SK-N-SH (cell line): ENCODE measurements around the gene XK. TPM values are rescaled to one million over a fixed set of nuclear protein-coding genes. Genes with fewer than 3 reads are reported as not detected.

ENCODE experiments used
- CTCF ChIA-PET: fragments of 300-600, 350-600 bp; formaldehyde crosslinking; extraction: SDS; loops from one replicate; lab custom pipeline; 2021; lab: Yijun Ruan, JAX
- POLR2A ChIA-PET: fragments of 350-600 bp; sonication (Branson Sonifier 250); formaldehyde crosslinking; extraction: SDS; loops from one replicate; lab custom pipeline; 2020; ENCODE audit warnings: antibody characterized with exemption, inconsistent platforms; lab: Yijun Ruan, JAX
- DNase-seq: peaks from one replicate; pipeline ENCODE4 v3.0.0; 2012
- H2AFZ ChIP-seq: fragments of 200-600 bp; sonication (generic); 2 replicates; pipeline ENCODE4 v1.8.1; 2016; ENCODE audit warnings: antibody characterized with exemption, mild to moderate bottlenecking, low read depth
- H3F3A ChIP-seq: fragments of 200-600 bp; sonication (generic); replicated peaks from 2 replicates; pipeline ENCODE3; 2016; ENCODE audit warnings: antibody characterized with exemption, mild to moderate bottlenecking; ENCODE audit not compliant: insufficient read depth
- H3K27ac ChIP-seq, 2 experiments: fragments of 200-500 bp in 1 of 2; fragments of 200-600 bp in 1 of 2; sonication (Bioruptor generic) in 1 of 2; sonication (generic), shearing (Covaris generic) in 1 of 2; 2 replicates each; pipeline versions ENCODE4 v1.5.1 to v1.6.1; 2014 to 2016; ENCODE audit warnings: low read depth in 2 of 2, inconsistent platforms in 1 of 2, low read length in 1 of 2, mild to moderate bottlenecking in 1 of 2, mixed read lengths in 1 of 2
- H3K27me3 ChIP-seq: fragments of 200-600 bp; sonication (generic), shearing (Covaris generic); 2 replicates; pipeline ENCODE4 v1.6.1; 2016; ENCODE audit warnings: mixed run types; ENCODE audit not compliant: insufficient read depth
- H3K36me3 ChIP-seq, 2 experiments: fragments of 200-500 bp in 1 of 2; fragments of 200-600 bp in 1 of 2; sonication (Bioruptor generic) in 1 of 2; sonication (generic) in 1 of 2; replicated peaks in 1 of 2; 2 replicates each; pipeline versions ENCODE3 to v1.5.1; 2014 to 2016; ENCODE audit warnings: low read length in 1 of 2, mild to moderate bottlenecking in 1 of 2; ENCODE audit not compliant: insufficient read depth in 2 of 2, control insufficient read depth in 1 of 2
- H3K4me1 ChIP-seq, 2 experiments: fragments of 200-500 bp in 1 of 2; fragments of 200-600 bp in 1 of 2; sonication (Bioruptor generic) in 1 of 2; sonication (generic), shearing (Covaris generic) in 1 of 2; 2 replicates each; pipeline versions ENCODE4 v1.5.1 to v1.6.1; 2014 to 2016; ENCODE audit warnings: low read depth in 1 of 2, low read length in 1 of 2, mixed run types in 1 of 2; ENCODE audit not compliant: insufficient read depth in 2 of 2, control insufficient read depth in 1 of 2
- H3K4me2 ChIP-seq: fragments of 200-600 bp; sonication (generic), shearing (Covaris generic); 2 replicates; pipeline ENCODE4 v1.6.1; 2017; ENCODE audit warnings: mixed run types
- H3K4me3 ChIP-seq, 2 experiments: fragments of 200-500 bp in 1 of 2; fragments of 200-600 bp in 1 of 2; sonication (Bioruptor generic) in 1 of 2; sonication (generic), shearing (Covaris generic) in 1 of 2; 2 replicates each; pipeline versions ENCODE4 v1.5.1 to v1.8.1; 2014 to 2016; ENCODE audit warnings: low read depth in 2 of 2, inconsistent platforms in 1 of 2, low read length in 1 of 2, mild to moderate bottlenecking in 1 of 2, mixed read lengths in 1 of 2, moderate library complexity in 1 of 2
- H3K79me2 ChIP-seq: fragments of 200-600 bp; sonication (generic); 2 replicates; pipeline ENCODE4 v1.8.1; 2017; ENCODE audit warnings: mild to moderate bottlenecking; ENCODE audit not compliant: insufficient read depth
- H3K9ac ChIP-seq: fragments of 200-600 bp; sonication (generic); 2 replicates; pipeline ENCODE4 v1.6.1; 2017; ENCODE audit warnings: mixed run types
- H3K9me2 ChIP-seq: fragments of 200-600 bp; sonication (generic); 2 replicates; pipeline ENCODE4 v1.6.1; 2017; ENCODE audit warnings: mixed run types
- H3K9me3 ChIP-seq: fragments of 200-600 bp; sonication (generic); 2 replicates; pipeline ENCODE4 v1.6.1; 2017; ENCODE audit warnings: mixed run types, mild to moderate bottlenecking, moderate library complexity
- H4K20me1 ChIP-seq: fragments of 200-600 bp; sonication (generic); 2 replicates; pipeline ENCODE4 v1.6.1; 2017; ENCODE audit warnings: mild to moderate bottlenecking, mixed run types; ENCODE audit not compliant: insufficient read depth
- ELF1 ChIP-seq: IDR thresholded peaks from 2 replicates; pipeline ENCODE4 v1.4.0; 2012
- FOSL2 ChIP-seq: IDR thresholded peaks from 2 replicates; pipeline ENCODE4 v1.4.0; 2012; ENCODE audit warnings: low read depth, mild to moderate bottlenecking, moderate library complexity, borderline replicate concordance
- FOXJ3 ChIP-seq: sonication (generic); formaldehyde crosslinking; IDR thresholded peaks from 2 replicates; pipeline ENCODE4 v1.5.1; 2020; ENCODE audit warnings: mild to moderate bottlenecking, missing genetic modification reagents
- FOXM1 ChIP-seq: IDR thresholded peaks from 2 replicates; pipeline ENCODE4 v1.4.0; 2012; ENCODE audit warnings: low read depth, mild to moderate bottlenecking
- GATA2 ChIP-seq: sonication (generic); formaldehyde crosslinking; IDR thresholded peaks from 2 replicates; pipeline ENCODE4 v1.5.0; 2020; ENCODE audit warnings: mild to moderate bottlenecking, missing genetic modification reagents
- MAX ChIP-seq: IDR thresholded peaks from 2 replicates; pipeline ENCODE4 v1.4.0; 2012; ENCODE audit warnings: low read depth
- MXI1 ChIP-seq: IDR thresholded peaks from 2 replicates; pipeline ENCODE4 v1.6.1; 2012; ENCODE audit warnings: mild to moderate bottlenecking, low read depth, low read length, improper control_type of control experiment
- NFIC ChIP-seq: IDR thresholded peaks from 2 replicates; pipeline ENCODE4 v1.4.0; 2012; ENCODE audit warnings: borderline replicate concordance
- NRF1 ChIP-seq: IDR thresholded peaks from 2 replicates; pipeline ENCODE4 v1.6.1; 2012; ENCODE audit warnings: low read depth, mild to moderate bottlenecking, low read length
- RXRA ChIP-seq: IDR thresholded peaks from 2 replicates; pipeline ENCODE4 v1.4.0; 2012; ENCODE audit warnings: low read depth, mild to moderate bottlenecking, borderline replicate concordance
- TAF1 ChIP-seq: IDR thresholded peaks from 2 replicates; pipeline ENCODE4 v1.6.1; 2012; ENCODE audit warnings: low read depth, mild to moderate bottlenecking, low read length, moderate library complexity, borderline replicate concordance
- TCF12 ChIP-seq: IDR thresholded peaks from 2 replicates; pipeline ENCODE4 v1.4.0; 2012
- TEAD4 ChIP-seq: IDR thresholded peaks from 2 replicates; pipeline ENCODE4 v1.4.0; 2012; ENCODE audit warnings: mild to moderate bottlenecking, borderline replicate concordance; ENCODE audit not compliant: insufficient read depth
- USF1 ChIP-seq: IDR thresholded peaks from 2 replicates; pipeline ENCODE4 v1.4.0; 2012; ENCODE audit warnings: low read depth, borderline replicate concordance
- YY1 ChIP-seq: IDR thresholded peaks from 2 replicates; pipeline ENCODE4 v1.4.0; 2012; ENCODE audit warnings: low read depth, mild to moderate bottlenecking
- WGBS: methylation state at CpG from one replicate; pipeline ENCODE4 v1.1.6; 2017; ENCODE audit warnings: low lambda C conversion rate; 5-methylcytosine and 5-hydroxymethylcytosine counted together
- polyA plus RNA-seq, 3 experiments: library from polyadenylated mRNA; depleted of rRNA; stranded (reverse); fragments of >200 nt; gene quantifications; 2 replicates each; pipeline ENCODE4 v1.2.3, GENCODE V29; 2012
- TF ChIP-seq, protein P1 (sequence below): fragments of 150-350 bp; IDR thresholded peaks from 2 replicates; pipeline ENCODE4 v1.6.1; 2017; ENCODE audit warnings: antibody characterized with exemption, low read length, low read depth, borderline replicate concordance
- TF ChIP-seq, protein P2 (sequence below): IDR thresholded peaks from 2 replicates; pipeline ENCODE4; 2012
- TF ChIP-seq, protein P3 (sequence below): fragments of 200-600 bp; sonication (generic); IDR thresholded peaks from 2 replicates; pipeline ENCODE4 v1.6.1; 2017; ENCODE audit warnings: antibody characterized with exemption, mild to moderate bottlenecking, moderate library complexity
- TF ChIP-seq, protein P4 (sequence below): IDR thresholded peaks from 2 replicates; pipeline ENCODE4 v1.4.0; 2012; ENCODE audit warnings: low read depth, borderline replicate concordance

Gene XK
- polyA plus RNA-seq, 1 of the 3 experiments (the other 2 are of a cell fraction), result not detected

- ChIA-PET CTCF (no interaction called here), POLR2A (no interaction called here)
- H3K36me3 ChIP-seq, result no peaks in the 10 kb centered on the region
- DNase-seq, result no peak
- H4K20me1 ChIP-seq, result no peaks in the 10 kb centered on the region
- H3K27ac ChIP-seq, result no peak overlapping the region
- no peaks in the 10 kb centered on the region for H3K27me3 ChIP-seq
- TF ChIP-seq TAF1, result no peak
- TF ChIP-seq, protein P1, sequence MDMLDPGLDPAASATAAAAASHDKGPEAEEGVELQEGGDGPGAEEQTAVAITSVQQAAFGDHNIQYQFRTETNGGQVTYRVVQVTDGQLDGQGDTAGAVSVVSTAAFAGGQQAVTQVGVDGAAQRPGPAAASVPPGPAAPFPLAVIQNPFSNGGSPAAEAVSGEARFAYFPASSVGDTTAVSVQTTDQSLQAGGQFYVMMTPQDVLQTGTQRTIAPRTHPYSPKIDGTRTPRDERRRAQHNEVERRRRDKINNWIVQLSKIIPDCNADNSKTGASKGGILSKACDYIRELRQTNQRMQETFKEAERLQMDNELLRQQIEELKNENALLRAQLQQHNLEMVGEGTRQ, result no peak
- TF ChIP-seq TCF12, result no peak
- no peak for TF ChIP-seq NFIC
- TF ChIP-seq FOXM1, result no peak
- TF ChIP-seq, protein P2, sequence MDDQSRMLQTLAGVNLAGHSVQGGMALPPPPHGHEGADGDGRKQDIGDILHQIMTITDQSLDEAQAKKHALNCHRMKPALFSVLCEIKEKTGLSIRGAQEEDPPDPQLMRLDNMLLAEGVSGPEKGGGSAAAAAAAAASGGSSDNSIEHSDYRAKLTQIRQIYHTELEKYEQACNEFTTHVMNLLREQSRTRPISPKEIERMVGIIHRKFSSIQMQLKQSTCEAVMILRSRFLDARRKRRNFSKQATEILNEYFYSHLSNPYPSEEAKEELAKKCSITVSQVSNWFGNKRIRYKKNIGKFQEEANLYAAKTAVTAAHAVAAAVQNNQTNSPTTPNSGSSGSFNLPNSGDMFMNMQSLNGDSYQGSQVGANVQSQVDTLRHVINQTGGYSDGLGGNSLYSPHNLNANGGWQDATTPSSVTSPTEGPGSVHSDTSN, result no peak
- TF ChIP-seq RXRA, result no peak
- TF ChIP-seq MAX, result no peak
- no peak for TF ChIP-seq GATA2
- TF ChIP-seq NRF1, result no peak
- no peak for TF ChIP-seq ELF1
- no peak for TF ChIP-seq USF1
- TF ChIP-seq, protein P3, sequence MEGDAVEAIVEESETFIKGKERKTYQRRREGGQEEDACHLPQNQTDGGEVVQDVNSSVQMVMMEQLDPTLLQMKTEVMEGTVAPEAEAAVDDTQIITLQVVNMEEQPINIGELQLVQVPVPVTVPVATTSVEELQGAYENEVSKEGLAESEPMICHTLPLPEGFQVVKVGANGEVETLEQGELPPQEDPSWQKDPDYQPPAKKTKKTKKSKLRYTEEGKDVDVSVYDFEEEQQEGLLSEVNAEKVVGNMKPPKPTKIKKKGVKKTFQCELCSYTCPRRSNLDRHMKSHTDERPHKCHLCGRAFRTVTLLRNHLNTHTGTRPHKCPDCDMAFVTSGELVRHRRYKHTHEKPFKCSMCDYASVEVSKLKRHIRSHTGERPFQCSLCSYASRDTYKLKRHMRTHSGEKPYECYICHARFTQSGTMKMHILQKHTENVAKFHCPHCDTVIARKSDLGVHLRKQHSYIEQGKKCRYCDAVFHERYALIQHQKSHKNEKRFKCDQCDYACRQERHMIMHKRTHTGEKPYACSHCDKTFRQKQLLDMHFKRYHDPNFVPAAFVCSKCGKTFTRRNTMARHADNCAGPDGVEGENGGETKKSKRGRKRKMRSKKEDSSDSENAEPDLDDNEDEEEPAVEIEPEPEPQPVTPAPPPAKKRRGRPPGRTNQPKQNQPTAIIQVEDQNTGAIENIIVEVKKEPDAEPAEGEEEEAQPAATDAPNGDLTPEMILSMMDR, result no peak
- TF ChIP-seq FOXJ3, result no peak
- TF ChIP-seq, protein P4, sequence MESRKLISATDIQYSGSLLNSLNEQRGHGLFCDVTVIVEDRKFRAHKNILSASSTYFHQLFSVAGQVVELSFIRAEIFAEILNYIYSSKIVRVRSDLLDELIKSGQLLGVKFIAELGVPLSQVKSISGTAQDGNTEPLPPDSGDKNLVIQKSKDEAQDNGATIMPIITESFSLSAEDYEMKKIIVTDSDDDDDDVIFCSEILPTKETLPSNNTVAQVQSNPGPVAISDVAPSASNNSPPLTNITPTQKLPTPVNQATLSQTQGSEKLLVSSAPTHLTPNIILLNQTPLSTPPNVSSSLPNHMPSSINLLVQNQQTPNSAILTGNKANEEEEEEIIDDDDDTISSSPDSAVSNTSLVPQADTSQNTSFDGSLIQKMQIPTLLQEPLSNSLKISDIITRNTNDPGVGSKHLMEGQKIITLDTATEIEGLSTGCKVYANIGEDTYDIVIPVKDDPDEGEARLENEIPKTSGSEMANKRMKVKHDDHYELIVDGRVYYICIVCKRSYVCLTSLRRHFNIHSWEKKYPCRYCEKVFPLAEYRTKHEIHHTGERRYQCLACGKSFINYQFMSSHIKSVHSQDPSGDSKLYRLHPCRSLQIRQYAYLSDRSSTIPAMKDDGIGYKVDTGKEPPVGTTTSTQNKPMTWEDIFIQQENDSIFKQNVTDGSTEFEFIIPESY, result no peak
- TF ChIP-seq MXI1, result no peak
- TF ChIP-seq YY1, result no peak
- no peak for TF ChIP-seq TEAD4
- no peak for TF ChIP-seq FOSL2
- no peak overlapping the region for H2AFZ ChIP-seq
- H3K9me3 ChIP-seq, result no peaks in the 10 kb centered on the region
- H3K4me1 ChIP-seq, result no peaks in the 10 kb centered on the region
- no peak overlapping the region for H3K4me2 ChIP-seq
- no peak overlapping the region for H3K4me3 ChIP-seq
- no peak overlapping the region for H3K9ac ChIP-seq
- no peaks in the 10 kb centered on the region for H3K79me2 ChIP-seq
- 3% methylated on average over 1 of the region's 1 CpG for WGBS
- no peaks in the 10 kb centered on the region for H3F3A ChIP-seq
- H3K9me2 ChIP-seq, result no peaks in the 10 kb centered on the region
Measured at GRCh38 chrX:37653397-37654085, 32.0 kb upstream of the XK start.
